NCI-H2107 treated with DMSO at 0.1 percent for 48 hours (cell line): ENCODE results near the gene ZSCAN18.

Source experiments
- DNase-seq: peaks from one replicate; lab custom pipeline; 2025; ENCODE audit not compliant: unreplicated experiment; lab: John Stamatoyannopoulos, UW

The ZSCAN18 gene

GRCh38 chr19:58044886-58045285 is 53.1 kb downstream of the ZSCAN18 start:
- no peak for DNase-seq

GRCh38 chr19:58044391-58044790 is 53.6 kb downstream of the ZSCAN18 start:
- DNase-seq: no peak

DNA sequence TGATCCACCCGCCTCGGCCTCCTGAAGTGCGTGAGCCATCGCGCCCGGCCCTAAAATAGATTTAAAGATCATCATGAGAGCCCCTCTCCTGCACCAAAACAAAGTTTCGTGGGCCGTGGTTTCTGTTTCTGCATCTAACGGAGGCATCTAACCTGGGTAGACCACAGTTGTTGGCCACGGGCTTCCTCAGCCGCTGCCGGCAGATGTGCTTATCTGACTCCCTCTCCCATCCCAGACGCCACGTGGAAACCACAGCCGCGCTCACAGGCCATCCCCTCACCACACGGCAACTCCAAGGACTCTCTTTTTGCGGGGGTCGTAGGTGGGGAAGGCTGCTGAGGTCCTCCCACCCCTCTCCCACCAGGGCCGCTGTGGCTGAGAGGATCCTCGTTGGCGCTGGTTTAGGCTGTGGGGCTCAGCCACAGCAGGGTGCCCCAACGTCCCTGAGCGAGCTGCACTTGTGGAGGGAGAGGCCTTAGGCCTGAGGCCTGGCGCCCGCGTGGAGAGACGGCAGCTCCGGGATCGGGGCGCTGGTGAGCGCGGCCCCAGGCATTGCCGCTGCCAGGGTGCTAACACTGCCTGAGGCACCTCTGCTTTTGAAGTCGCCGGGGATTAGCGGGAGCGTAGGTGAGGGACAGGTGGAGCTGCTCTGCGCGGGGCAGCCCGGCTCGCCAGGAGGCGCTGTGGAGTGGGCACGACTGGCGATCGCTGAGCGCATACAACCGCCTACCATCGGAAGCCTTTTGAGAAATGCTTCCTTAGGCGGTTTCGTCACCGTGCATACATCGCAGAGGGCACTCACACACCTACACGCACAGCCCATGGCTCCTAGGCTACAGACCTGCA is 55.3 kb downstream of the ZSCAN18 start:
- no peak for DNase-seq

DNA sequence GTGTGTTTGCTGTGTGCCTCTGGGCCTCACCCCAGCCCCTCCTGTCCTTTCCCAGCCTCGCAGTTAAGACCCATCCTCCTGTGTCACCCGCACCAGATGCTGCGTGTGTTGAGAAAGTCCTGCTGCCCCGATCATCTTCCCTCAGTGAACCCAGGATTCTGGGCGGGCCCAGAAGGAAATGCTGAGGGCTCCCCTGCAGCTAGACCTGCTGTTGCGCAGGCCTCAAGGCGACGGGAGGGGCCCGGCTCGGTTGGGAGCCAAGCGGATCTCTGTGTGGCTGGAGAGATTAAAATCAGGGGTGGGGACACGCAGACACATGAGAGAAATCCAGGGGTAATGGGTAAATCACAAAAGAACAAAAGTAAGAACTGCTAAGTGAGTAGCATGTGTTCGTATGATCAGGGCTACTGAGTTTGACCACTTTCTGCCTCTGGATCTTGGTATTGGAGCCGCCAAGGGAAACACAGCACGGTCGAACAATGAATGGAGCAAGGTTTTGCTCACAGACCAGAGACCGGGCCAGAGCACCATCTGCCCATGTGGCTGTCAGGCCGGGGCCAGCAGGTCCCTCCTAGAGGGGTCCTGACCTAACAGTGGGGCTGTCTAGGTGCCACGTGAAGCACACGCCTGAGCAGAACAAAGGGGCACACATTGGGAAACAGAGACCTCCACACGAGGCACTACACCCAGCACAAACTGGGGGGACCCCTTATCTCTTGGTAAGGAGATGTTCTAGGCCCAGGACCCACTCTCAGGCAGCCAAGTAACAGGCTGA is 57.1 kb downstream of the ZSCAN18 start:
- no peak for DNase-seq

DNA sequence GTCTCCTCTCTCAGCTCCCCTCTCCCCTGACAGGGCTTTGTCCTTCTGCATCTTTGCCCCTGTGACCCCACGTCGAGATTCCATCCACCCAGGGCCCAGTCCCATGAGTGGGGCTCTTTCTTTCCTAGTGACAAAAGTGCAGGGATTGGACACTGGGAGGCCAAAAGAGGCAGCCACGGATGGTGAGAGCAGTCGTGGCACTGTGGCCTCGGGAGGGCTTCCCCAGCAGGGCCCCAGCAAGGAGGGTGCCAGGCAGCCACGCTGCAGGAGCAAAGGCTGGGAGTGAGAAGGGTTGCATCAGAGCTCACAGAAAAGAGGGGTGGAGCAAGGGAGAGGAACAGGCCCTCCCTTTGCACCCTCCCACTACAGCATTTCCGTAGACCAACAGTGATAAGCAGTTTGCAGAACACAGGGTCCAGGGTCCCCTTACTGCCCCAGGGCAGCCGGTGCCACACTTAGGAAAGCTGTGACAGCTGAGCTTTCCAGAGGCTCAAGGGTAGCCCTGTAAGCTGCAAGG is 59.3 kb downstream of the ZSCAN18 start:
- no peak for DNase-seq

DNA sequence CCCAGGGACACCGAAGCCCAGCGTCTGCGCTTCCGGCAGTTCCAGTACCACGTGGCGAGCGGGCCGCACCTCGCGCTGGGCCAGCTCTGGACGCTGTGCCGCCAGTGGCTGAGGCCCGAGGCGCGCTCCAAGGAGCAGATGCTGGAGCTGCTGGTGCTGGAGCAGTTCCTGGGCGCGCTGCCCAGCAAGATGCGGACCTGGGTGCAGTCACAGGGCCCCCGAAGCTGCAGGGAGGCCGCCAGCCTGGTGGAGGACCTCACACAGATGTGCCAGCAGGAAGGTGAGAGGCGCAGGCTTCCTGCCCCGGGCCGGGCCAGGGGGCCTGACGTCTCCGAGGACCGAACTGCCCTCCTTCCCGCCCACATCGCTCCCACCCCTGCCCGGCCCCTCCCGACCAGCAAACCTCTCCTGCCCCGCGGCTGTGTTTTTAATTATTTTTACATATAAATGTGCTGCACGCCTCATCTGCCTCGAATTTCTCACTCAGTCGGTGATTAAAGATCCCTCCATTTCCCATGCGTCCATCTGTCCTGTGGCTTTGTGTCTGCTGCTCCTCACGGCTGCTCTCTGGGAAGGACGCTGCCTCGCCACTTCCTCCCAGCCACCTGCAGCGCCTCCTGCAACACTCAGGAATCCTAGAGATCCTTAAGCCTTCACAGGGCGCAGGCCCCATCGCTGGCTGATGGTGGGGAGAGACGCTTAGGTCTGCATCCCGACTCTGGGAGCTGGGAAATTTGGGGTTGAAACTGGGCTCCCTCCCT is 59.9 kb downstream of the ZSCAN18 start:
- DNase-seq: no peak

DNA sequence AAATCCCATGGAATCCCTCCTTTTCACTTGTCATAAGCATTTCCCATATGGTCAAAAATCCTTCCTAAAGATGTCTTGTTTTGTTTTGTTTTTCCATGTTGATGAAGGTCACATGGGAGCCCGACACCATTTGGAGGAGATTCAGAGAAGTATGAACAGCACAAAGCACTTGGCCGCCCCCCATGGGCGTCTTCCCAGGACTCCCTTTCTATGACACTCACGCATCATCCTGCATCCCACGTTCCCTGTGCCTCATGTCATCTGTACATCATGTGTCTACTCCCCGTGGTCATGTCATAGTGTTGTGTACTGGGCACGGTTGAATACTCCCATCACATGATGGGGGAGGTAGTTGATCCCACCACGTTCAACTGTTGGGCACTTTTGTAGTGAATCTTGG is 62.2 kb downstream of the ZSCAN18 start:
- DNase-seq: no peak

GRCh38 chr19:58034477-58034793 is 63.6 kb downstream of the ZSCAN18 start:
- no peak for DNase-seq
